Panc1 (cell line): ENCODE results near the gene CACNA1E.

Experiments
- CTCF ChIP-seq: fragments of 450-650 bp; IDR thresholded peaks from 2 replicates; pipeline ENCODE4 v1.5.1; 2017; ENCODE audit warnings: mild to moderate bottlenecking
- POLR2AphosphoS5 ChIP-seq: IDR thresholded peaks from 2 replicates; pipeline ENCODE4 v1.6.1; 2012; ENCODE audit warnings: mild to moderate bottlenecking, low read depth, low read length, moderate library complexity
- REST ChIP-seq, 2 experiments: IDR thresholded peaks; 2 replicates each; pipeline ENCODE4 v1.6.1; 2011 to 2012; ENCODE audit warnings: low read depth in 2 of 2, control low read depth in 1 of 2, low read length in 1 of 2, mild to moderate bottlenecking in 1 of 2, moderate library complexity in 1 of 2; ENCODE audit not compliant: insufficient read depth in 1 of 2
- SIN3A ChIP-seq: IDR thresholded peaks from 2 replicates; pipeline ENCODE4 v1.6.1; 2012; ENCODE audit warnings: low read depth, mild to moderate bottlenecking, low read length, moderate library complexity, borderline replicate concordance; ENCODE audit not compliant: insufficient read depth
- TCF7L2 ChIP-seq: IDR thresholded peaks from 2 replicates; pipeline ENCODE4 v1.6.1; 2011; ENCODE audit warnings: mild to moderate bottlenecking, low read depth, low read length, inconsistent platforms

GRCh38 chr1:181779343-181779742 lies 296.0 kb downstream of the CACNA1E start:
- no peak for TF ChIP-seq CTCF
- TF ChIP-seq POLR2AphosphoS5, result no peak
- no peak for TF ChIP-seq SIN3A
- TF ChIP-seq REST (IDR thresholded peaks at IDR 0.05; ENCODE audit: insufficient read depth in 1 of 2, low read depth in 2 of 2, low read length in 1 of 2), result no peak
- TF ChIP-seq TCF7L2, result no peak
